Gastroesophageal sphincter (tissue), 4 donors: ENCODE data around the gene TSPAN14. TPM values are rescaled to one million over a fixed set of nuclear protein-coding genes. Genes with fewer than 3 reads are reported as not detected.

ENCODE experiments used
- ATAC-seq: fragments of 150-250 bp; one replicate; pipeline ENCODE4 v1.9.1; 2016; ENCODE audit warnings: mild to moderate bottlenecking, moderate library complexity
- H3K27ac ChIP-seq, 4 donors: fragments of 200-600 bp; sonication (generic) in 3 of 4; 1 replicate in 3 of 4; 2 replicates in 1 of 4; pipeline ENCODE4 v1.5.1; 2016 to 2019
- H3K27me3 ChIP-seq: fragments of 200-600 bp; sonication (generic); one replicate; pipeline ENCODE4 v1.5.1; 2019
- H3K36me3 ChIP-seq, 2 donors: fragments of 200-600 bp; sonication (generic); one replicate each; pipeline ENCODE4 v1.5.1; 2019; ENCODE audit warnings: control low read depth in 1 of 2
- H3K4me1 ChIP-seq, 3 donors: fragments of 200-600 bp; sonication (generic); 1 replicate in 2 of 3; 2 replicates in 1 of 3; pipeline ENCODE4 v1.5.1; 2016 to 2019; ENCODE audit warnings: control low read depth in 2 of 3
- H3K4me3 ChIP-seq, 2 donors: fragments of 200-600 bp; sonication (generic); one replicate each; pipeline ENCODE4 v1.5.1; 2019; ENCODE audit warnings: mild to moderate bottlenecking in 1 of 2, moderate library complexity in 1 of 2
- H3K9me3 ChIP-seq, 3 donors: fragments of 200-600 bp; sonication (generic); one replicate each; pipeline ENCODE4 v1.5.1; 2017 to 2019; ENCODE audit warnings: control low read depth in 2 of 3
- CTCF ChIP-seq, 4 experiments: fragments of 200-600 bp in 2 of 4; fragments of 450-650 bp in 2 of 4; sonication (generic) in 1 of 4; IDR thresholded peaks; one replicate each; pipeline ENCODE4 v1.5.1; 2017 to 2019; ENCODE audit warnings: antibody characterized with exemption in 4 of 4, mild to moderate bottlenecking in 2 of 4, moderate library complexity in 2 of 4
- EP300 ChIP-seq: sonication (generic); formaldehyde crosslinking; IDR thresholded peaks from one replicate; pipeline ENCODE4 v1.6.1; 2017; ENCODE audit warnings: antibody characterized with exemption, mild to moderate bottlenecking
- POLR2A ChIP-seq, 2 donors: fragments of 450-650 bp; IDR thresholded peaks; one replicate each; pipeline ENCODE4 v1.6.1; 2017; ENCODE audit warnings: antibody characterized with exemption in 2 of 2, mild to moderate bottlenecking in 2 of 2, moderate library complexity in 1 of 2
- POLR2AphosphoS5 ChIP-seq: sonication (generic); formaldehyde crosslinking; IDR thresholded peaks from one replicate; pipeline ENCODE4 v1.6.1; 2017; ENCODE audit warnings: antibody characterized with exemption
- WGBS, 2 donors: methylation state at CpG; one replicate each; pipeline ENCODE4 v1.1.5; 2018; ENCODE audit warnings: low coverage in 1 of 2; 5-methylcytosine and 5-hydroxymethylcytosine counted together
- total RNA-seq, 4 donors: library from RNA; depleted of rRNA; stranded (reverse); fragments of >200 nt; gene quantifications; one replicate each; pipeline ENCODE4 v1.1.0, GENCODE V29; 2016

The TSPAN14 gene
- total RNA-seq, 4 donors from 2014 or later = 23.3 to 52.4 (median 37.1) TPM

- H3K4me3 ChIP-seq = peak overlapping the region in 1 of 2 donors; percentile 21
- H3K4me1 ChIP-seq = peaks cover 5 to 99% (median 47%) of the 10 kb centered on the region in 3 donors
- peak overlapping the region in 3 of 4 donors; percentile 29 to 75 (median 48) for H3K27ac ChIP-seq
- no peaks in the 10 kb centered on the region for H3K9me3 ChIP-seq
- 88 to 100% methylated on average over 1 to 6 of the region's 7 CpGs for WGBS, 2 donors
- no peaks in the 10 kb centered on the region for H3K27me3 ChIP-seq
- H3K36me3 ChIP-seq = peaks cover 0 to 40% of the 10 kb centered on the region in 2 donors
- no peak for ATAC-seq
- TF ChIP-seq CTCF (IDR thresholded peaks at IDR 0.05) (no peak), POLR2AphosphoS5 (no peak), EP300 (no peak), POLR2A (IDR thresholded peaks at IDR 0.05) (no peak)
Observed at GRCh38 chr10:80468806-80469421, 14.8 kb downstream of the TSPAN14 start.

GRCh38 chr10:80470266-80470665 lies 16.2 kb downstream of the TSPAN14 start:
- H3K27ac ChIP-seq = no peak overlapping the region
- TF ChIP-seq POLR2AphosphoS5 = no peak
- no peak for TF ChIP-seq CTCF (IDR thresholded peaks at IDR 0.05)
- no peak for TF ChIP-seq POLR2A (IDR thresholded peaks at IDR 0.05)
- TF ChIP-seq EP300 = no peak
- no peaks in the 10 kb centered on the region for H3K27me3 ChIP-seq
- H3K9me3 ChIP-seq = no peaks in the 10 kb centered on the region
- H3K4me3 ChIP-seq = no peak overlapping the region
- no peak for ATAC-seq
- peaks cover 0 to 41% of the 10 kb centered on the region in 2 donors for H3K36me3 ChIP-seq
- peaks cover 0 to 99% (median 45%) of the 10 kb centered on the region in 3 donors for H3K4me1 ChIP-seq
- 94 to 100% methylated on average over 2 to 3 of the region's 3 CpGs for WGBS, 2 donors

GRCh38 chr10:80471001-80471400 lies 16.9 kb downstream of the TSPAN14 start:
- no peak for TF ChIP-seq CTCF (IDR thresholded peaks at IDR 0.05)
- TF ChIP-seq POLR2A (IDR thresholded peaks at IDR 0.05) = no peak
- no peak for TF ChIP-seq EP300
- TF ChIP-seq POLR2AphosphoS5 = no peak
- H3K9me3 ChIP-seq = no peaks in the 10 kb centered on the region
- WGBS, 2 donors = no CpG with 5 or more reads among the region's 3 CpGs
- H3K4me3 ChIP-seq = no peak overlapping the region
- peaks cover 0 to 98% (median 37%) of the 10 kb centered on the region in 3 donors for H3K4me1 ChIP-seq
- H3K27me3 ChIP-seq = no peaks in the 10 kb centered on the region
- ATAC-seq = no peak
- peaks cover 0 to 41% of the 10 kb centered on the region in 2 donors for H3K36me3 ChIP-seq
- no peak overlapping the region for H3K27ac ChIP-seq

- 68 to 100% methylated on average over 1 to 2 of the region's 4 CpGs for WGBS, 2 donors
- Histone ChIP-seq H3K27me3 (no peaks in the 10 kb centered on the region), H3K36me3 (peaks cover 0 to 41% of the 10 kb centered on the region in 2 donors), H3K4me3 (no peak overlapping the region), H3K27ac (peak overlapping the region in 1 of 4 donors; percentile 40), H3K9me3 (no peaks in the 10 kb centered on the region), H3K4me1 (peaks cover 0 to 92% (median 35%) of the 10 kb centered on the region in 3 donors)
- ATAC-seq = no peak
- TF ChIP-seq CTCF (IDR thresholded peaks at IDR 0.05) (no peak), EP300 (no peak), POLR2A (IDR thresholded peaks at IDR 0.05) (no peak), POLR2AphosphoS5 (no peak)
Observed at GRCh38 chr10:80471715-80472233, 17.7 kb downstream of the TSPAN14 start.
